Esophagus squamous epithelium (tissue), 4 donors: ENCODE measurements around the gene CD79B.

Experiments used
- POLR2A ChIP-seq, 4 donors: fragments of 450-650 bp; IDR thresholded peaks; one replicate each; pipeline ENCODE4 v1.6.1; 2017; ENCODE audit warnings: antibody characterized with exemption in 4 of 4, mild to moderate bottlenecking in 4 of 4, moderate library complexity in 3 of 4
- TF ChIP-seq, protein P1 (sequence below), 6 experiments: fragments of 450-650 bp in 4 of 6; fragments of 200-600 bp in 2 of 6; sonication (generic) in 2 of 6; IDR thresholded peaks; one replicate each; pipeline ENCODE4 v1.5.1; 2016 to 2019; ENCODE audit warnings: antibody characterized with exemption in 6 of 6, mild to moderate bottlenecking in 4 of 6, moderate library complexity in 4 of 6

DNA sequence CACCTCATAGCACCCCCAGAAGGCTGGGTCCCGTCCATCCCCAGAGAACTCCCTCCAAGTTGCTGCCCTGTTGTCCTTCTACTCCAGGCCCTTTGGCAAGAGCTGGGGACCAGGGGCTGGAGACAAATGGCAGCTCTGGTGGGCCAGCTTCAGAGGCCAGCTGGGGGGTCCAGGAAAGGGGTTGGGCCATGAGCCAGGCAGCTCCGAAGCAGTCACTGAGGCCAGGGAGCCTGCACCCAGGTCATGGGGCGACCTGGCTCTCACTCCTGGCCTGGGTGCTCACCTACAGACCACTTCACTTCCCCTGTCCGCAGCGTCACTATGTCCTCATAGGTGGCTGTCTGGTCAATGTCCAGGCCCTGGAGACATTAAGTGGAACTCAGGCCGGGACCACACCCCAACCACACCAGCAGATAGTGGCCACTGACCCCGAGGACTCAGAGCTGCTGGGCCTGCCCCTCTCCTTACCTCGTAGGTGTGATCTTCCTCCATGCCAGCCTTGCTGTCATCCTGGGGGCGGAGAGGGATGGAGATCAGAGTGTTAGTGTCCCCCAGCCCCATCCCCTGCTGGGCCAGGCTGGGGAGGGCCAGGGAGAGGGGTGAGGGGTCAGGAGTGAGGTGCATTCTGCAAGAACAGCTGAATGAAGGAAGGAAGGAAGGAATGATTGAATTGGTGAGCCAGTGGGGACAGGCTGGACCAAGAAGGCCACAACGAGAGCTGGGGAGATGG, 3.0 kb downstream of the CD79B start:
- no peak for TF ChIP-seq POLR2A (IDR thresholded peaks at IDR 0.05)
- TF ChIP-seq, protein P1, sequence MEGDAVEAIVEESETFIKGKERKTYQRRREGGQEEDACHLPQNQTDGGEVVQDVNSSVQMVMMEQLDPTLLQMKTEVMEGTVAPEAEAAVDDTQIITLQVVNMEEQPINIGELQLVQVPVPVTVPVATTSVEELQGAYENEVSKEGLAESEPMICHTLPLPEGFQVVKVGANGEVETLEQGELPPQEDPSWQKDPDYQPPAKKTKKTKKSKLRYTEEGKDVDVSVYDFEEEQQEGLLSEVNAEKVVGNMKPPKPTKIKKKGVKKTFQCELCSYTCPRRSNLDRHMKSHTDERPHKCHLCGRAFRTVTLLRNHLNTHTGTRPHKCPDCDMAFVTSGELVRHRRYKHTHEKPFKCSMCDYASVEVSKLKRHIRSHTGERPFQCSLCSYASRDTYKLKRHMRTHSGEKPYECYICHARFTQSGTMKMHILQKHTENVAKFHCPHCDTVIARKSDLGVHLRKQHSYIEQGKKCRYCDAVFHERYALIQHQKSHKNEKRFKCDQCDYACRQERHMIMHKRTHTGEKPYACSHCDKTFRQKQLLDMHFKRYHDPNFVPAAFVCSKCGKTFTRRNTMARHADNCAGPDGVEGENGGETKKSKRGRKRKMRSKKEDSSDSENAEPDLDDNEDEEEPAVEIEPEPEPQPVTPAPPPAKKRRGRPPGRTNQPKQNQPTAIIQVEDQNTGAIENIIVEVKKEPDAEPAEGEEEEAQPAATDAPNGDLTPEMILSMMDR (IDR thresholded peaks at IDR 0.05) = no peak
